Right ventricle myocardium superior (tissue), 1 donor: Measurements from ENCODE around the gene CFAP97. TPM values are rescaled to one million over a fixed set of nuclear protein-coding genes. Genes with fewer than 3 reads are reported as not detected.
"Not testable (repeated sequence)": the region's sequence is repeated elsewhere in the genome, so short reads cannot be mapped to it uniquely, and the experiment has no call there.

Source experiments
- ATAC-seq: fragments of 200-7000 bp; cut with Tn5 transposase; one replicate; pipeline ENCODE4 v1.9.1; 2020; ENCODE audit warnings: mild to moderate bottlenecking; ENCODE audit not compliant: poor library complexity
- DNase-seq: peaks from one replicate; pipeline ENCODE4 v3.0.0-alpha.2; 2020
- intact Hi-C: fragments of 100-400 bp; cut with DNase I; formaldehyde crosslinking; loops from one replicate; pipeline ENCODE4 v1.11.2; 2022
- total RNA-seq: library from RNA; stranded (reverse); fragmentation: NEBNext Ultra II Directional; extraction: Animal tissue kit (Norgen Biotek cat#: 25700); gene quantifications from one replicate; pipeline ENCODE4 v1.2.1, GENCODE V29; 2021
- donor health status: DM: no; HTN: yes; CAD: no; lungs with severe emphysema.

Gene CFAP97
- total RNA-seq, 1 donor from 2014 or later: 11.3 TPM

GRCh38 chr4:185122681-185123345 is 81.0 kb downstream of the CFAP97 start:
- DNase-seq (no peak), ATAC-seq (no peak)
- intact Hi-C loops: no loop called here

- intact Hi-C loops: no loop called here
- ATAC-seq (no peak), DNase-seq (no peak)
Observed at GRCh38 chr4:185120631-185120946, 83.2 kb downstream of the CFAP97 start.

- ATAC-seq (peak; percentile 55), DNase-seq (no peak)
- intact Hi-C loops: no loop called here
Observed at GRCh38 chr4:185119927-185120630, 83.7 kb downstream of the CFAP97 start.

GRCh38 chr4:185119467-185119866 is 84.3 kb downstream of the CFAP97 start:
- DNase-seq, intact Hi-C loops, ATAC-seq: not testable (repeated sequence)

GRCh38 chr4:185118876-185119275 is 84.9 kb downstream of the CFAP97 start:
- ATAC-seq (no peak), DNase-seq (no peak)
- intact Hi-C loops: no loop called here

GRCh38 chr4:185117300-185117934 is 86.4 kb downstream of the CFAP97 start:
- DNase-seq: no peak
- ATAC-seq: no peak
- intact Hi-C loops: no loop called here

- intact Hi-C loops: no loop called here
- DNase-seq (peak; percentile 79), ATAC-seq (peak; percentile 91)
Observed at GRCh38 chr4:185115827-185116232, 88.0 kb downstream of the CFAP97 start.

GRCh38 chr4:185113340-185113739 is 90.5 kb downstream of the CFAP97 start:
- DNase-seq (no peak), ATAC-seq (no peak)
- intact Hi-C loops: no loop called here

- intact Hi-C loops: no loop called here
- no peak for DNase-seq
- peak; percentile 92 for ATAC-seq
Observed at GRCh38 chr4:185112104-185112503, 91.7 kb downstream of the CFAP97 start.

GRCh38 chr4:185110375-185110823 is 93.4 kb downstream of the CFAP97 start:
- DNase-seq: no peak
- ATAC-seq: no peak
- intact Hi-C loops: no loop called here

GRCh38 chr4:185109736-185110135 is 94.1 kb downstream of the CFAP97 start:
- DNase-seq: no peak
- intact Hi-C loops: no loop called here
- ATAC-seq: no peak

Other genes starting within 250 kb of the CFAP97 start
- gene HELT, start 185.5 kb downstream of the CFAP97 start, total RNA-seq: not detected
- 2,290 TPM for gene SLC25A4, start 60.7 kb downstream of the CFAP97 start, total RNA-seq
- gene SNX25, start 5.6 kb upstream of the CFAP97 start, total RNA-seq: 11.1 TPM
- gene LRP2BP, start 191.9 kb upstream of the CFAP97 start, total RNA-seq: 2.6 TPM
- 22.1 TPM for gene ANKRD37, start 192.8 kb upstream of the CFAP97 start, total RNA-seq
- gene UFSP2, start 222.0 kb upstream of the CFAP97 start, total RNA-seq: 49.4 TPM